ENCODE data around the gene CLASP1. TPM values are rescaled to one million over a fixed set of nuclear protein-coding genes. Genes with fewer than 3 reads are reported as not detected.

CLASP1 gene
- total RNA-seq, 3 donors from 2014 or later: 30.0 to 64.6 (median 35.1) TPM

- intact Hi-C loops (cut with DNase I, micrococcal nuclease): no loop called here
- no peaks in the 10 kb centered on the region for H3K4me1 ChIP-seq (ENCODE audit: low read depth)
- no peaks in the 10 kb centered on the region for H3K36me3 ChIP-seq (ENCODE audit: low read depth)
- no peak overlapping the region for H3K4me3 ChIP-seq
- no peak for TF ChIP-seq CTCF (IDR thresholded peaks at IDR 0.05)
- ATAC-seq (no peak), DNase-seq (no peak)
- no peaks in the 10 kb centered on the region for H3K9me3 ChIP-seq
These were observed 233.5 kb downstream of the CLASP1 start for GRCh38 chr2:121415727-121416126.

- intact Hi-C loops (cut with DNase I, micrococcal nuclease): no loop called here
- H3K9me3 ChIP-seq: no peaks in the 10 kb centered on the region
- ATAC-seq: no peak
- no peak overlapping the region for H3K4me3 ChIP-seq
- H3K36me3 ChIP-seq (ENCODE audit: low read depth): no peaks in the 10 kb centered on the region
- TF ChIP-seq CTCF (IDR thresholded peaks at IDR 0.05): no peak
- no peak for DNase-seq
- H3K4me1 ChIP-seq (ENCODE audit: low read depth): no peaks in the 10 kb centered on the region
These were observed 236.9 kb downstream of the CLASP1 start for GRCh38 chr2:121412349-121412748.

- no peak overlapping the region for H3K4me3 ChIP-seq
- H3K4me1 ChIP-seq (ENCODE audit: low read depth): no peaks in the 10 kb centered on the region
- intact Hi-C loops (cut with DNase I, micrococcal nuclease): loop anchor here in 1 of 2 donors (10.0 kb wide), 1 partner anchor 305 kb away; no protein-coding TSS in a partner anchor
- H3K9me3 ChIP-seq: no peaks in the 10 kb centered on the region
- TF ChIP-seq CTCF (IDR thresholded peaks at IDR 0.05): no peak
- no peak for DNase-seq
- H3K36me3 ChIP-seq (ENCODE audit: low read depth): no peaks in the 10 kb centered on the region
- no peak for ATAC-seq
These were observed 239.3 kb downstream of the CLASP1 start for GRCh38 chr2:121409966-121410365.

DNA sequence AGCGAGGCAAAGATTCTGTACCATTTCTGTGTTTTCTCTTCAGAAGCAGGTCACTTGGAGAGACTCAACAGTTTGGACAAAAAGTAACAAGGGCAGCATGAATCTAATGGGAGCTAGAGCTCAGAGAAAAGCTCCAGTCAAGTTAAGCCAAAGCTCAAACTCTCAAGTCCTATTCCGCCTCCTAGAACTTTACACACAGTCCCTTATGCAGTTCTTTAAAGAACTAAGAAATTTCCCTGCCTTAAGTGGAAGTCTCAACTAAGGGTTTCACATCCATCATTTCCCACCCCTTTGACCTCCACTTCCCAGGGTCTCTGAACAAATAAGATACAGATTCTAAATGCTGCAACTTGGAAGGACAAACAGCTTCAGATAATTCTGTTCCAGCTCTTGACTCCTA, 239.9 kb downstream of the CLASP1 start:
- intact Hi-C loops (cut with DNase I, micrococcal nuclease): loop anchor here in 1 of 2 donors (10.0 kb wide), 1 partner anchor 305 kb away; no protein-coding TSS in a partner anchor
- H3K4me1 ChIP-seq (ENCODE audit: low read depth): no peaks in the 10 kb centered on the region
- H3K9me3 ChIP-seq: no peaks in the 10 kb centered on the region
- ATAC-seq (no peak), DNase-seq (no peak)
- H3K36me3 ChIP-seq (ENCODE audit: low read depth): no peaks in the 10 kb centered on the region
- no peak overlapping the region for H3K4me3 ChIP-seq
- no peak for TF ChIP-seq CTCF (IDR thresholded peaks at IDR 0.05)

DNA sequence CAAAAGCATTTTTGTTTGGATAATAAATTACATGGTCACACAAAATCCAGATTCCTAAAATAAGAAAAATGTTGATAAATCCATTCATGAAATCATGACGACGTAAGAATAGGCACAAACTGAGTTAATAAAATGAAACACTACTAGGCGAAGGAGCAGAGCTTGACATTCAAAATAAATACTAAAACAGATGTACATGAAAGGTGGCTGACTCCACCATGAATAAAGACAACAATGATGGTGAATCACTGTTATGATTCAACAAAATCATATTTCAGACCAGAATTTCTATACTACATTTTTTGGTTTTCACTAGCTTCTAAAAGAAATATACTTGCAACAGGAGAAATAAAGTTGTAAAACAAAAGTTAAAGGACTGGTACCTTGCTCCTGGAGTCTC, 240.6 kb downstream of the CLASP1 start:
- Histone ChIP-seq H3K4me1 (ENCODE audit: low read depth) (no peaks in the 10 kb centered on the region), H3K4me3 (no peak overlapping the region), H3K36me3 (ENCODE audit: low read depth) (no peaks in the 10 kb centered on the region), H3K9me3 (no peaks in the 10 kb centered on the region)
- no peak for ATAC-seq
- DNase-seq: no peak
- intact Hi-C loops (cut with DNase I, micrococcal nuclease): loop anchor here in 1 of 2 donors (10.0 kb wide), 1 partner anchor 306 kb away; no protein-coding TSS in a partner anchor
- TF ChIP-seq CTCF (IDR thresholded peaks at IDR 0.05): no peak

DNA sequence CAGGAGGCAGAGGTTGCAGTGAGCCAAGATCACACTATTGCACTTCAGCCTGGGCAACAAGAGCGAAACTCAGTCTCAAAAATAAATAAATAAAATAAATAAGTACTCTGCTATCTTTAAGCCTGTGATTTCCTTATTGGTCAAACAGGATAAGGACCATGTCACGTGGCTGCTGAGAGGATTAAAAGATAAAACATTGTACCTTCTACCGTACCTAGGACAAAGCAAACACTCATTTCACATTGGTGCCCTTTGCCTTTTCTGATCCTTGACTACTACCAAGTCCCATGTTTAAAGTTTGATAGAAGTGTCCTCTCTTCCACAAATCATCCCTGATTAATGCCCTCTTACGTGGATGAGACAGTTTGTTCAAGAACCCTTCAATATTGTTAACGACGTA, 244.0 kb downstream of the CLASP1 start:
- no peaks in the 10 kb centered on the region for H3K36me3 ChIP-seq (ENCODE audit: low read depth)

More for the DNA sequence above, 244.0 kb downstream of the CLASP1 start:
- TF ChIP-seq CTCF (IDR thresholded peaks at IDR 0.05): no peak
- DNase-seq: no peak
- Histone ChIP-seq H3K4me3 (no peak overlapping the region), H3K4me1 (ENCODE audit: low read depth) (no peaks in the 10 kb centered on the region), H3K9me3 (no peaks in the 10 kb centered on the region)
- ATAC-seq: no peak
- intact Hi-C loops (cut with DNase I, micrococcal nuclease): loop anchor here in 1 of 2 donors (10.0 kb wide), 1 partner anchor 310 kb away; no protein-coding TSS in a partner anchor
